Activated T-helper 1 cell treated with anti-CD3 and anti-CD28 coated beads, Interleukin-12 subunit alpha, Interleukin-12 subunit beta, Interleukin-2, Interleukin-4 antibody, amounts not matched to agents 30 ng/mL and 10 ng/mL and 1 ng/mL, durations not matched to agents 14 hours and 24 hours and 36 hours (primary cell): ENCODE data around the gene FLT1. TPM values are rescaled to one million over a fixed set of nuclear protein-coding genes. Genes with fewer than 3 reads are reported as not detected.

Experiments
- DNase-seq: peaks from one replicate; pipeline ENCODE4 v3.0.0; 2021; ENCODE audit warnings: low spot score
- H3K27ac Mint-ChIP-seq: one replicate; pipeline ENCODE4 v1.8.0; 2021; ENCODE audit warnings: mild to moderate bottlenecking, mixed read lengths
- H3K27me3 Mint-ChIP-seq: one replicate; pipeline ENCODE4 v1.8.0; 2022; ENCODE audit warnings: mild to moderate bottlenecking, moderate library complexity, mixed read lengths; ENCODE audit not compliant: insufficient read depth
- H3K36me3 Mint-ChIP-seq: one replicate; pipeline ENCODE4 v1.8.0; 2021; ENCODE audit warnings: low read depth, mixed read lengths
- H3K4me1 Mint-ChIP-seq: one replicate; pipeline ENCODE4 v1.8.0; 2021; ENCODE audit warnings: low read depth, mixed read lengths
- H3K4me3 Mint-ChIP-seq: one replicate; pipeline ENCODE4 v1.8.0; 2021; ENCODE audit warnings: mild to moderate bottlenecking, moderate library complexity, mixed read lengths
- H3K9me3 Mint-ChIP-seq: one replicate; pipeline ENCODE4 v1.8.0; 2021; ENCODE audit warnings: mixed read lengths
- intact Hi-C: fragments of 100-400 bp; cut with micrococcal nuclease; formaldehyde crosslinking; loops from one replicate; pipeline ENCODE4 v1.15.1; 2024
- total RNA-seq: library from RNA; stranded (reverse); gene quantifications from 2 replicates; pipeline ENCODE4 v1.2.3, GENCODE V29; 2022

Gene FLT1
- total RNA-seq, 1 donor from 2014 or later: 45.6 TPM

- Mint-ChIP-seq H3K4me1 (no peaks in the 10 kb centered on the region), H3K36me3 (no peaks in the 10 kb centered on the region), H3K9me3 (no peaks in the 10 kb centered on the region), H3K4me3 (no peak overlapping the region), H3K27me3 (peaks cover 3% of the 10 kb centered on the region), H3K27ac (no peak overlapping the region)
- intact Hi-C loops: loop anchor here (2.0 kb wide), 2 partner anchors 312 to 334 kb away; partner anchors contain the start of gene POMP
- no peak for DNase-seq
Observed at GRCh38 chr13:28325022-28325421, 169.9 kb downstream of the FLT1 start.

- Mint-ChIP-seq H3K36me3 (no peaks in the 10 kb centered on the region), H3K4me3 (no peak overlapping the region), H3K9me3 (no peaks in the 10 kb centered on the region), H3K27me3 (peaks cover 3% of the 10 kb centered on the region), H3K27ac (no peak overlapping the region), H3K4me1 (no peaks in the 10 kb centered on the region)
- intact Hi-C loops: loop anchor here (1.0 to 5.0 kb wide), 4 partner anchors 313 to 1043 kb away; partner anchors contain the start of gene POMP
- DNase-seq: peak; percentile 36
Observed at GRCh38 chr13:28324181-28324789, 170.6 kb downstream of the FLT1 start.

- no peaks in the 10 kb centered on the region for H3K36me3 Mint-ChIP-seq
- no peak overlapping the region for H3K4me3 Mint-ChIP-seq
- DNase-seq: no peak
- peaks cover 3% of the 10 kb centered on the region for H3K27me3 Mint-ChIP-seq
- no peak overlapping the region for H3K27ac Mint-ChIP-seq
- intact Hi-C loops: loop anchor here (5.0 kb wide), 1 partner anchor 1045 kb away; no protein-coding TSS in a partner anchor
- H3K9me3 Mint-ChIP-seq: no peaks in the 10 kb centered on the region
- no peaks in the 10 kb centered on the region for H3K4me1 Mint-ChIP-seq
Observed at GRCh38 chr13:28322256-28322905, 172.5 kb downstream of the FLT1 start.

GRCh38 chr13:28321756-28322155 lies 173.2 kb downstream of the FLT1 start:
- no peak for DNase-seq
- intact Hi-C loops: loop anchor here (5.0 kb wide), 1 partner anchor 1046 kb away; no protein-coding TSS in a partner anchor

GRCh38 chr13:28320884-28321574 lies 173.9 kb downstream of the FLT1 start:
- Mint-ChIP-seq H3K36me3 (no peaks in the 10 kb centered on the region), H3K27ac (no peak overlapping the region), H3K4me3 (no peak overlapping the region), H3K9me3 (no peaks in the 10 kb centered on the region), H3K27me3 (peaks cover 3% of the 10 kb centered on the region), H3K4me1 (no peaks in the 10 kb centered on the region)
- intact Hi-C loops: loop anchor here (5.0 kb wide), 1 partner anchor 1046 kb away; no protein-coding TSS in a partner anchor
- no peak for DNase-seq

More at GRCh38 chr13:28321756-28322155, 173.2 kb downstream of the FLT1 start:
- Mint-ChIP-seq H3K9me3 (no peaks in the 10 kb centered on the region), H3K36me3 (no peaks in the 10 kb centered on the region), H3K4me1 (no peaks in the 10 kb centered on the region), H3K27ac (no peak overlapping the region), H3K4me3 (no peak overlapping the region), H3K27me3 (peaks cover 3% of the 10 kb centered on the region)

GRCh38 chr13:28320209-28320608 lies 174.7 kb downstream of the FLT1 start:
- Mint-ChIP-seq H3K4me1 (no peaks in the 10 kb centered on the region), H3K27ac (no peak overlapping the region), H3K4me3 (no peak overlapping the region), H3K27me3 (peaks cover 3% of the 10 kb centered on the region), H3K36me3 (no peaks in the 10 kb centered on the region), H3K9me3 (no peaks in the 10 kb centered on the region)
- intact Hi-C loops: loop anchor here (5.0 kb wide), 1 partner anchor 1047 kb away; no protein-coding TSS in a partner anchor
- DNase-seq: no peak

GRCh38 chr13:28319528-28319927 lies 175.4 kb downstream of the FLT1 start:
- Mint-ChIP-seq H3K4me3 (no peak overlapping the region), H3K9me3 (no peaks in the 10 kb centered on the region), H3K27ac (no peak overlapping the region), H3K27me3 (peaks cover 3% of the 10 kb centered on the region), H3K4me1 (no peaks in the 10 kb centered on the region), H3K36me3 (no peaks in the 10 kb centered on the region)
- intact Hi-C loops: no loop called here
- no peak for DNase-seq

- Mint-ChIP-seq H3K4me3 (no peak overlapping the region), H3K27ac (no peak overlapping the region), H3K9me3 (no peaks in the 10 kb centered on the region), H3K36me3 (no peaks in the 10 kb centered on the region), H3K27me3 (no peaks in the 10 kb centered on the region), H3K4me1 (no peaks in the 10 kb centered on the region)
- no peak for DNase-seq
- intact Hi-C loops: no loop called here
Observed at GRCh38 chr13:28318496-28318895, 176.4 kb downstream of the FLT1 start.

GRCh38 chr13:28316836-28317235 lies 178.1 kb downstream of the FLT1 start:
- intact Hi-C loops: no loop called here
- Mint-ChIP-seq H3K9me3 (no peaks in the 10 kb centered on the region), H3K36me3 (no peaks in the 10 kb centered on the region), H3K4me3 (no peak overlapping the region), H3K27me3 (no peaks in the 10 kb centered on the region), H3K4me1 (no peaks in the 10 kb centered on the region), H3K27ac (no peak overlapping the region)
- DNase-seq: no peak

GRCh38 chr13:28316129-28316528 lies 178.8 kb downstream of the FLT1 start:
- Mint-ChIP-seq H3K4me3 (no peak overlapping the region), H3K4me1 (no peaks in the 10 kb centered on the region), H3K27ac (no peak overlapping the region), H3K36me3 (no peaks in the 10 kb centered on the region), H3K9me3 (no peaks in the 10 kb centered on the region), H3K27me3 (no peaks in the 10 kb centered on the region)
- no peak for DNase-seq
- intact Hi-C loops: no loop called here

GRCh38 chr13:28314879-28315278 lies 180.0 kb downstream of the FLT1 start:
- DNase-seq: no peak
- no peaks in the 10 kb centered on the region for H3K4me1 Mint-ChIP-seq
- no peak overlapping the region for H3K4me3 Mint-ChIP-seq
- no peaks in the 10 kb centered on the region for H3K9me3 Mint-ChIP-seq
- H3K36me3 Mint-ChIP-seq: no peaks in the 10 kb centered on the region
- intact Hi-C loops: no loop called here
- no peaks in the 10 kb centered on the region for H3K27me3 Mint-ChIP-seq
- H3K27ac Mint-ChIP-seq: no peak overlapping the region

GRCh38 chr13:28313579-28313978 lies 181.3 kb downstream of the FLT1 start:
- intact Hi-C loops: no loop called here
- Mint-ChIP-seq H3K4me1 (no peaks in the 10 kb centered on the region), H3K27ac (no peak overlapping the region), H3K9me3 (no peaks in the 10 kb centered on the region), H3K27me3 (no peaks in the 10 kb centered on the region), H3K36me3 (no peaks in the 10 kb centered on the region), H3K4me3 (no peak overlapping the region)
- DNase-seq: no peak

- intact Hi-C loops: no loop called here
- H3K27me3 Mint-ChIP-seq: no peaks in the 10 kb centered on the region
- peaks cover 14% of the 10 kb centered on the region for H3K4me1 Mint-ChIP-seq
- no peak overlapping the region for H3K4me3 Mint-ChIP-seq
- no peak overlapping the region for H3K27ac Mint-ChIP-seq
- H3K36me3 Mint-ChIP-seq: no peaks in the 10 kb centered on the region
- DNase-seq: no peak
- no peaks in the 10 kb centered on the region for H3K9me3 Mint-ChIP-seq
Observed at GRCh38 chr13:28306325-28306724, 188.6 kb downstream of the FLT1 start.
